HG03521 (cell line): ENCODE measurements around the gene IQCK.
"Not testable (repeated sequence)": the region's sequence is repeated elsewhere in the genome, so short reads cannot be mapped to it uniquely, and the experiment has no call there.

Experiments
- ATAC-seq: cut with Tn5 transposase; IDR thresholded peaks from one replicate; pipeline ENCODE4 v1.9.1; 2021; ENCODE audit warnings: mild to moderate bottlenecking, moderate library complexity; ENCODE audit not compliant: unreplicated experiment

Gene IQCK

GRCh38 chr16:19717741-19718623 is at the start of gene IQCK, which contains the start of gene KNOP1:
Gene IQCK (plus strand): TSS chr16:19718271. CDS start chr16:19718307, 36 bp downstream.
Gene KNOP1 (minus strand): TSS chr16:19718227. CDS start chr16:19715035, 3,192 bp downstream.
- peak; percentile 92 for ATAC-seq

- no peak for ATAC-seq
Measured at GRCh38 chr16:19672378-19672777, 45.7 kb upstream of the IQCK start.

GRCh38 chr16:19674485-19674884 is 43.6 kb upstream of the IQCK start:
- ATAC-seq = no peak

- ATAC-seq = no peak
Measured at GRCh38 chr16:19677402-19677801, 40.7 kb upstream of the IQCK start.

- no peak for ATAC-seq
Measured at GRCh38 chr16:19678804-19679203, 39.3 kb upstream of the IQCK start.

- not testable (repeated sequence) for ATAC-seq
Measured at GRCh38 chr16:19679281-19679680, 38.8 kb upstream of the IQCK start.

GRCh38 chr16:19680881-19681340 is 37.2 kb upstream of the IQCK start:
- no peak for ATAC-seq

GRCh38 chr16:19681637-19682036 is 36.4 kb upstream of the IQCK start:
- ATAC-seq = no peak

GRCh38 chr16:19683453-19684236 is 34.4 kb upstream of the IQCK start:
- no peak for ATAC-seq

GRCh38 chr16:19685176-19685575 is 32.9 kb upstream of the IQCK start:
- ATAC-seq = no peak

- ATAC-seq = no peak
Measured at GRCh38 chr16:19687279-19687678, 30.8 kb upstream of the IQCK start.

- no peak for ATAC-seq
Measured at GRCh38 chr16:19688396-19689024, 29.6 kb upstream of the IQCK start.

- ATAC-seq = no peak
Measured at GRCh38 chr16:19689342-19689741, 28.7 kb upstream of the IQCK start.

- no peak for ATAC-seq
Measured at GRCh38 chr16:19690196-19690595, 27.9 kb upstream of the IQCK start.

- ATAC-seq = no peak
Measured at GRCh38 chr16:19691161-19691711, 26.8 kb upstream of the IQCK start.

- no peak for ATAC-seq
Measured at GRCh38 chr16:19694989-19695388, 23.1 kb upstream of the IQCK start.

- no peak for ATAC-seq
Measured at GRCh38 chr16:19696328-19696727, 21.7 kb upstream of the IQCK start.

GRCh38 chr16:19696961-19697360 is 21.1 kb upstream of the IQCK start:
- no peak for ATAC-seq

- no peak for ATAC-seq
Measured at GRCh38 chr16:19697756-19698318, 20.2 kb upstream of the IQCK start.
